ENCODE measurements around the gene LGALS1. TPM values are rescaled to one million over a fixed set of nuclear protein-coding genes. Genes with fewer than 3 reads are reported as not detected.

The LGALS1 gene
- total RNA-seq, 1 experiment from 2014 or later: 1,080 TPM

- DNase-seq (ENCODE audit: low read depth, low spot score): no peak
- ATAC-seq: 0 out of 2 replicates have a peak, but pooled peaks have one; percentile 24
- ChIA-PET POLR2A (no interaction called here), CTCF (interaction anchor here (5.6 kb wide), 1 partner anchor 13 kb away, joined by 30 read pairs; no protein-coding TSS in a partner anchor), RAD21 (ENCODE audit: low non-redundant PET in 1 of 2, low total read pairs in 2 of 2, uncharacterized antibody in 2 of 2, unreplicated experiment in 2 of 2) (no interaction called here)
- Histone ChIP-seq H3K4me2 (ENCODE audit: low read length) (no peak overlapping the region), H3K27ac (ENCODE audit: low read depth, low read length) (no peak overlapping the region), H3K9me2 (ENCODE audit: insufficient read depth) (no peaks in the 10 kb centered on the region), H3K27me3 (ENCODE audit: insufficient read depth, low read length) (no peaks in the 10 kb centered on the region), H2AFZ (ENCODE audit: low read depth, low read length, poor library complexity, severe bottlenecking) (no peak overlapping the region), H3K4me3 (replicated peaks in 1 of 2; ENCODE audit: low read depth in 1 of 2, low read length in 2 of 2) (no peak overlapping the region), H3K9me3 (ENCODE audit: control insufficient read depth in 1 of 2, insufficient read depth in 1 of 2, low read depth in 1 of 2, low read length in 2 of 2) (no peaks in the 10 kb centered on the region), H4K20me1 (ENCODE audit: insufficient read depth) (no peaks in the 10 kb centered on the region), H3K36me3 (ENCODE audit: control insufficient read depth in 1 of 2, insufficient read depth in 2 of 2, low read length in 2 of 2) (peaks cover 0 to 1% of the 10 kb centered on the region in 2 experiments; a peak in 2 of 4 replicates), H3K79me2 (ENCODE audit: insufficient read depth, low read length) (no peaks in the 10 kb centered on the region), H3K9ac (ENCODE audit: low read length) (no peak overlapping the region), H3K4me1 (ENCODE audit: control insufficient read depth in 1 of 2, insufficient read depth in 2 of 2, low read length in 2 of 2) (peaks cover under 1 to 10% of the 10 kb centered on the region in 2 experiments; a peak in 2 of 4 replicates)
- TF ChIP-seq CTCF (IDR thresholded peaks at IDR 0.05 in 2 of 3, conservative IDR thresholded peaks at IDR 0.05 in 1 of 3; ENCODE audit: borderline replicate concordance in 1 of 3, insufficient read depth in 1 of 3, low read depth in 2 of 3, low read length in 2 of 3) (no peak), FOSL1 (IDR thresholded peaks at IDR 0.05; ENCODE audit: low read depth) (no peak), YY1 (IDR thresholded peaks at IDR 0.05; ENCODE audit: extremely low read depth, insufficient replicate concordance, low read depth, low read length) (no peak), SP1 (IDR thresholded peaks at IDR 0.05; ENCODE audit: low read depth) (no peak)
- intact Hi-C loops (cut with micrococcal nuclease): no loop called here
- no TSS peak for BruUV-seq (replicated peaks)
Measured at GRCh38 chr22:37630839-37631435, 44.5 kb upstream of the LGALS1 start.

- Histone ChIP-seq H3K4me3 (replicated peaks in 1 of 2; ENCODE audit: low read depth in 1 of 2, low read length in 2 of 2) (no peak overlapping the region), H3K9me2 (ENCODE audit: insufficient read depth) (no peaks in the 10 kb centered on the region), H3K4me2 (ENCODE audit: low read length) (no peak overlapping the region), H3K9me3 (ENCODE audit: control insufficient read depth in 1 of 2, insufficient read depth in 1 of 2, low read depth in 1 of 2, low read length in 2 of 2) (no peaks in the 10 kb centered on the region), H2AFZ (ENCODE audit: low read depth, low read length, poor library complexity, severe bottlenecking) (no peak overlapping the region), H3K4me1 (ENCODE audit: control insufficient read depth in 1 of 2, insufficient read depth in 2 of 2, low read length in 2 of 2) (peaks cover 5 to 16% of the 10 kb centered on the region in 2 experiments; a peak in 3 of 4 replicates), H3K36me3 (ENCODE audit: control insufficient read depth in 1 of 2, insufficient read depth in 2 of 2, low read length in 2 of 2) (no peaks in the 10 kb centered on the region; a peak in 1 of 4 replicates), H3K27me3 (ENCODE audit: insufficient read depth, low read length) (no peaks in the 10 kb centered on the region), H3K79me2 (ENCODE audit: insufficient read depth, low read length) (no peaks in the 10 kb centered on the region), H3K27ac (ENCODE audit: low read depth, low read length) (no peak overlapping the region), H4K20me1 (ENCODE audit: insufficient read depth) (no peaks in the 10 kb centered on the region), H3K9ac (ENCODE audit: low read length) (no peak overlapping the region)
- TF ChIP-seq CEBPB (IDR thresholded peaks at IDR 0.05; ENCODE audit: low read depth) (no peak), ATF3 (IDR thresholded peaks at IDR 0.05) (no peak), TCF7L2 (IDR thresholded peaks at IDR 0.05; ENCODE audit: borderline replicate concordance, extremely low read depth, insufficient read depth, insufficient read length) (no peak), ZNF274 (IDR thresholded peaks at IDR 0.05; ENCODE audit: low read depth, low read length) (no peak)
- intact Hi-C loops (cut with micrococcal nuclease): no loop called here
- ChIA-PET RAD21 (ENCODE audit: low non-redundant PET in 1 of 2, low total read pairs in 2 of 2, uncharacterized antibody in 2 of 2, unreplicated experiment in 2 of 2) (no interaction called here), CTCF (interaction anchor here (5.6 kb wide), 1 partner anchor 12 kb away, joined by 30 read pairs; no protein-coding TSS in a partner anchor), POLR2A (interaction anchor here (0.8 kb wide), 1 partner anchor 26 kb away, joined by 3 read pairs; the partner anchor contains the start of gene PDXP)
- DNase-seq (ENCODE audit: low read depth, low spot score) (no peak), ATAC-seq (no peak)
- no TSS peak for BruUV-seq (replicated peaks)
Measured at GRCh38 chr22:37631448-37632173, 43.8 kb upstream of the LGALS1 start.

Measured in HCT116 (cell line).